Hindlimb muscle (tissue), 1 donor: ENCODE results near the gene GARIN1A. TPM values are rescaled to one million over a fixed set of nuclear protein-coding genes. Genes with fewer than 3 reads are reported as not detected.

Experiments
- DNase-seq: peaks from one replicate; pipeline ENCODE4 v3.0.0-alpha.2; 2013
- polyA plus RNA-seq: library from polyadenylated mRNA; unstranded; fragments of 120-200 nt; gene quantifications from one replicate; pipeline ENCODE4 v1.2.1, GENCODE V29; 2013; ENCODE audit not compliant: insufficient read length

The GARIN1A gene
- polyA plus RNA-seq, 1 donor = 2.1 TPM

DNA sequence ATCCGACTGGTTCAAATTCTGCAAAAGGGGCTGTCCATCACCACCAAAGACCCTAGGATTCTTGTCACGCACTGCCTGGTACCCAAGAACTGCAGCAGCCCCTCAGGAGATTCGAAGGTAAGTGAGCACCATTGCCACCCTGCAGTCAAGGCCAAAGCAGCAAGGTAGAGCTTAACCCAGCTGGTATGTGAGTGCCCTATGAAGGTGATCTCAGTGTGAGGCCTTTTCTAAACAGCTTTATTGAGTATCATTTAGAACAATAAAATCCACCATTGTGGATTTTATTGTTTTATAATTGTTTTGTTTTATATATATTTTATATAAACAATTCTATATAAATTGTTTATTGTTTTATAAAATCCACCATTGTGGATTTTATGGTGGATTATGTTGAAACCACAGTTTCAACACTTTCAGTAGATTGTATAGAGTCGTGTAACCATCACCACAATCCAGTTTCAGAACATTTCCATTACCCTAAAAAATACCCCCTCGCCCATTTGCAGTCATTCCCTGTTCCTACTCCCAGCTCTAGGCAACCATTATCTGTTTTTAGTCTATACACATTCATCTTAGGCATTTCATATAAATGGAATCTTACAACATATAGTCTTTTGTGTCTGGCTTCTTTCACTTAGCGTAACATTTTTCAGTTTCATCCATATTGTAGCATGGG lies 47.0 kb downstream of the GARIN1A start:
- no peak for DNase-seq

DNA sequence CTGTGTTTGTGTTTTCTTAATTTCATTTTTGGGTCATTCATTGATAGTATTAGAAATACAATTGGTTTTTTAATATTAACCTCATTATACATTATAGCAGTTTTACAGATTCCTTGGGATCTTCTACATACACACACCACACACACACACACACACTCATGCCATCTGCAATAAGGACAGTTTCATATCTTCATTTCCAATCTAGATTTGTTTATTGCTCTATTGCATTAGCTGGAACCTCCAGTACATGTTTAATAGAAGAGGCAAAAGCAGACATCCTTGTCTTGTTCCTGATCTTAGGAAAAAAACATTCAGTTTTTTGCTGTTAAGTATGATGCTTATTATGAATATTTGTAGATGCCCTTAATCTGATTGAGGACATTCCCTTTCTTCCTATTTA lies 49.3 kb downstream of the GARIN1A start:
- DNase-seq = no peak

Other genes with a start within 250 kb of the GARIN1A start
- 12.9 TPM for gene HILPDA, start 216.4 kb upstream of the GARIN1A start, polyA plus RNA-seq
- gene METTL2B, start 195.5 kb upstream of the GARIN1A start, polyA plus RNA-seq = 22.6 TPM
- 214 TPM for gene CALU, start 67.1 kb downstream of the GARIN1A start, polyA plus RNA-seq
- gene OPN1SW, start 103.5 kb downstream of the GARIN1A start, polyA plus RNA-seq = 2.2 TPM
- gene CCDC136, start 119.7 kb downstream of the GARIN1A start, polyA plus RNA-seq = 19.1 TPM
- gene FLNC, start 158.1 kb downstream of the GARIN1A start, polyA plus RNA-seq = 823 TPM
- gene ATP6V1F, start 190.6 kb downstream of the GARIN1A start, polyA plus RNA-seq = 121 TPM
- 2.2 TPM for gene KCP, start 238.4 kb downstream of the GARIN1A start, polyA plus RNA-seq